Panc1 (cell line): ENCODE measurements around the gene ARHGAP23. TPM values are rescaled to one million over a fixed set of nuclear protein-coding genes. Genes with fewer than 3 reads are reported as not detected.

Experiments used
- ATAC-seq: fragments of 200-7000 bp; cut with Tn5 transposase; 2 replicates; pipeline ENCODE4 v1.9.1; 2020; ENCODE audit warnings: mild to moderate bottlenecking, moderate library complexity
- BruUV-seq: library from RNA; stranded (reverse); fragments of 400-500 nt; replicated peaks from 2 replicates; lab custom pipeline; 2021; lab: Mats Ljungman, UMichigan
- CTCF ChIA-PET: fragments of 300-600 bp; sonication (Branson Sonifier 250); formaldehyde crosslinking; loops from one replicate; lab custom pipeline; 2022; ENCODE audit warnings: antibody characterized with exemption; lab: Charles Lee
- POLR2A ChIA-PET: fragments of 300-600 bp; sonication (Branson Sonifier 250); formaldehyde crosslinking; loops from one replicate; lab custom pipeline; 2022; ENCODE audit warnings: antibody characterized with exemption; lab: Charles Lee
- DNase-seq: peaks from one replicate; pipeline ENCODE4 v3.0.0-alpha.2; 2010; ENCODE audit warnings: low read depth, low spot score
- H3K27ac ChIP-seq: 2 replicates; pipeline ENCODE4 v1.5.1; 2011; ENCODE audit warnings: mild to moderate bottlenecking, low read length, inconsistent platforms
- H3K27me3 ChIP-seq: fragments of 200-500 bp; sonication (Bioruptor generic); 2 replicates; pipeline ENCODE4 v1.6.0; 2014; ENCODE audit warnings: low read length, inconsistent platforms; ENCODE audit not compliant: control insufficient read depth, insufficient read depth
- H3K36me3 ChIP-seq: fragments of 200-500 bp; sonication (Bioruptor generic); 2 replicates; pipeline ENCODE4 v1.5.1; 2014; ENCODE audit warnings: inconsistent platforms, mild to moderate bottlenecking, low read length, moderate library complexity; ENCODE audit not compliant: control insufficient read depth, insufficient read depth
- H3K4me1 ChIP-seq: 2 replicates; pipeline ENCODE4 v1.5.1; 2011; ENCODE audit warnings: inconsistent platforms, mild to moderate bottlenecking, low read length, moderate library complexity; ENCODE audit not compliant: control insufficient read depth, insufficient read depth
- H3K4me3 ChIP-seq, 2 experiments: 2 replicates each; pipeline ENCODE4 v1.5.1; 2011 to 2012; ENCODE audit warnings: low read depth in 2 of 2, low read length in 2 of 2, mild to moderate bottlenecking in 2 of 2, inconsistent platforms in 1 of 2, moderate library complexity in 1 of 2
- H3K9me3 ChIP-seq: fragments of 200-500 bp; sonication (Bioruptor generic); 2 replicates; pipeline ENCODE4 v1.5.1; 2014; ENCODE audit warnings: low read depth, mild to moderate bottlenecking, inconsistent platforms, low read length, moderate library complexity; ENCODE audit not compliant: control insufficient read depth, insufficient read depth
- POLR2AphosphoS5 ChIP-seq: IDR thresholded peaks from 2 replicates; pipeline ENCODE4 v1.6.1; 2012; ENCODE audit warnings: mild to moderate bottlenecking, low read depth, low read length, moderate library complexity
- SIN3A ChIP-seq: IDR thresholded peaks from 2 replicates; pipeline ENCODE4 v1.6.1; 2012; ENCODE audit warnings: low read depth, mild to moderate bottlenecking, low read length, moderate library complexity, borderline replicate concordance; ENCODE audit not compliant: insufficient read depth
- TCF7L2 ChIP-seq: IDR thresholded peaks from 2 replicates; pipeline ENCODE4 v1.6.1; 2011; ENCODE audit warnings: mild to moderate bottlenecking, low read depth, low read length, inconsistent platforms
- in situ Hi-C: cut with HindIII; loops from 2 replicates; pipeline ENCODE4 v1.10.0; 2016; ENCODE audit warnings: low sequenced_read_pairs, low pct_unique_long_range_greater_than_20kb
- intact Hi-C: fragments of 100-400 bp; cut with micrococcal nuclease; formaldehyde crosslinking; loops from one replicate; pipeline ENCODE4 v1.10.0; 2022; ENCODE audit not compliant: unreplicated experiment
- total RNA-seq: library from RNA; stranded (reverse); gene quantifications from one replicate; pipeline ENCODE4 v1.2.1, GENCODE V29; 2021; ENCODE audit not compliant: unreplicated experiment
- TF ChIP-seq, protein P1 (sequence below), 2 experiments: IDR thresholded peaks; 2 replicates each; pipeline ENCODE4 v1.6.1; 2011 to 2012; ENCODE audit warnings: low read depth in 2 of 2, control low read depth in 1 of 2, low read length in 1 of 2, mild to moderate bottlenecking in 1 of 2, moderate library complexity in 1 of 2; ENCODE audit not compliant: insufficient read depth in 1 of 2
- TF ChIP-seq, protein P2 (sequence below): fragments of 450-650 bp; IDR thresholded peaks from 2 replicates; pipeline ENCODE4 v1.5.1; 2017; ENCODE audit warnings: mild to moderate bottlenecking

Gene ARHGAP23
- total RNA-seq, 1 experiment from 2014 or later, result 33.0 TPM

DNA sequence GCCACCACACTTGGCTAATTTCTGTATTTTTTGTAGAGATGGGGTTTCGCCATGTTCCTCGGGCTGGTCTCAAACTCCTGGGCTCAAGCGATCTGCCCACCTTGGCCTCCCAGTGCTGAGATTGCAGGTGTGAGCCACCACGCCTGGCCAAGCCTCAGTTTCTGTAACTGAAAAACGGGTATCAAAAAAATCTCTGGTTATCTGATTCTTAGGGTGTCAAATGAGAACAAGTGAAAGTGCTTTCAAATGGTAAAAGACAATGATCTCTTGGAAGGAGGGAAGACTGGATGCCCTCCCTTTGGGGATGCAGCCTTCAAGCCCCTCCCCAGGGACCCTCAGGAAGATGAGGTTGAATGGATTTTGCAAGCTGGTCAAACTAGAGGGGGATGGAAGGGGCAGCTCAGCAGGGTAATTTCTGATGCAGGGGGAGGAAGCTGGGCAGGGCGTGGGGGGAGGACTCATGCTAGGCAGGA lies 22.3 kb downstream of the ARHGAP23 start:
- ATAC-seq (no peak), DNase-seq (no peak)
- TF ChIP-seq, protein P1, sequence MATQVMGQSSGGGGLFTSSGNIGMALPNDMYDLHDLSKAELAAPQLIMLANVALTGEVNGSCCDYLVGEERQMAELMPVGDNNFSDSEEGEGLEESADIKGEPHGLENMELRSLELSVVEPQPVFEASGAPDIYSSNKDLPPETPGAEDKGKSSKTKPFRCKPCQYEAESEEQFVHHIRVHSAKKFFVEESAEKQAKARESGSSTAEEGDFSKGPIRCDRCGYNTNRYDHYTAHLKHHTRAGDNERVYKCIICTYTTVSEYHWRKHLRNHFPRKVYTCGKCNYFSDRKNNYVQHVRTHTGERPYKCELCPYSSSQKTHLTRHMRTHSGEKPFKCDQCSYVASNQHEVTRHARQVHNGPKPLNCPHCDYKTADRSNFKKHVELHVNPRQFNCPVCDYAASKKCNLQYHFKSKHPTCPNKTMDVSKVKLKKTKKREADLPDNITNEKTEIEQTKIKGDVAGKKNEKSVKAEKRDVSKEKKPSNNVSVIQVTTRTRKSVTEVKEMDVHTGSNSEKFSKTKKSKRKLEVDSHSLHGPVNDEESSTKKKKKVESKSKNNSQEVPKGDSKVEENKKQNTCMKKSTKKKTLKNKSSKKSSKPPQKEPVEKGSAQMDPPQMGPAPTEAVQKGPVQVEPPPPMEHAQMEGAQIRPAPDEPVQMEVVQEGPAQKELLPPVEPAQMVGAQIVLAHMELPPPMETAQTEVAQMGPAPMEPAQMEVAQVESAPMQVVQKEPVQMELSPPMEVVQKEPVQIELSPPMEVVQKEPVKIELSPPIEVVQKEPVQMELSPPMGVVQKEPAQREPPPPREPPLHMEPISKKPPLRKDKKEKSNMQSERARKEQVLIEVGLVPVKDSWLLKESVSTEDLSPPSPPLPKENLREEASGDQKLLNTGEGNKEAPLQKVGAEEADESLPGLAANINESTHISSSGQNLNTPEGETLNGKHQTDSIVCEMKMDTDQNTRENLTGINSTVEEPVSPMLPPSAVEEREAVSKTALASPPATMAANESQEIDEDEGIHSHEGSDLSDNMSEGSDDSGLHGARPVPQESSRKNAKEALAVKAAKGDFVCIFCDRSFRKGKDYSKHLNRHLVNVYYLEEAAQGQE (IDR thresholded peaks at IDR 0.05; ENCODE audit: insufficient read depth in 1 of 2, low read depth in 2 of 2, low read length in 1 of 2), result no peak
- TF ChIP-seq, protein P2, sequence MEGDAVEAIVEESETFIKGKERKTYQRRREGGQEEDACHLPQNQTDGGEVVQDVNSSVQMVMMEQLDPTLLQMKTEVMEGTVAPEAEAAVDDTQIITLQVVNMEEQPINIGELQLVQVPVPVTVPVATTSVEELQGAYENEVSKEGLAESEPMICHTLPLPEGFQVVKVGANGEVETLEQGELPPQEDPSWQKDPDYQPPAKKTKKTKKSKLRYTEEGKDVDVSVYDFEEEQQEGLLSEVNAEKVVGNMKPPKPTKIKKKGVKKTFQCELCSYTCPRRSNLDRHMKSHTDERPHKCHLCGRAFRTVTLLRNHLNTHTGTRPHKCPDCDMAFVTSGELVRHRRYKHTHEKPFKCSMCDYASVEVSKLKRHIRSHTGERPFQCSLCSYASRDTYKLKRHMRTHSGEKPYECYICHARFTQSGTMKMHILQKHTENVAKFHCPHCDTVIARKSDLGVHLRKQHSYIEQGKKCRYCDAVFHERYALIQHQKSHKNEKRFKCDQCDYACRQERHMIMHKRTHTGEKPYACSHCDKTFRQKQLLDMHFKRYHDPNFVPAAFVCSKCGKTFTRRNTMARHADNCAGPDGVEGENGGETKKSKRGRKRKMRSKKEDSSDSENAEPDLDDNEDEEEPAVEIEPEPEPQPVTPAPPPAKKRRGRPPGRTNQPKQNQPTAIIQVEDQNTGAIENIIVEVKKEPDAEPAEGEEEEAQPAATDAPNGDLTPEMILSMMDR, result no peak
- TF ChIP-seq POLR2AphosphoS5, result no peak
- TF ChIP-seq TCF7L2, result no peak
- no peak for TF ChIP-seq SIN3A
- Histone ChIP-seq H3K4me3 (no peak overlapping the region), H3K36me3 (no peaks in the 10 kb centered on the region), H3K27ac (peak overlapping the region; percentile 71), H3K4me1 (peaks cover 42% of the 10 kb centered on the region), H3K27me3 (no peaks in the 10 kb centered on the region), H3K9me3 (no peaks in the 10 kb centered on the region)
- CTCF ChIA-PET, result no interaction called here
- in situ Hi-C loops, result no loop called here
- intact Hi-C loops, result no loop called here
- no TSS peak for BruUV-seq
- POLR2A ChIA-PET, result no interaction called here

DNA sequence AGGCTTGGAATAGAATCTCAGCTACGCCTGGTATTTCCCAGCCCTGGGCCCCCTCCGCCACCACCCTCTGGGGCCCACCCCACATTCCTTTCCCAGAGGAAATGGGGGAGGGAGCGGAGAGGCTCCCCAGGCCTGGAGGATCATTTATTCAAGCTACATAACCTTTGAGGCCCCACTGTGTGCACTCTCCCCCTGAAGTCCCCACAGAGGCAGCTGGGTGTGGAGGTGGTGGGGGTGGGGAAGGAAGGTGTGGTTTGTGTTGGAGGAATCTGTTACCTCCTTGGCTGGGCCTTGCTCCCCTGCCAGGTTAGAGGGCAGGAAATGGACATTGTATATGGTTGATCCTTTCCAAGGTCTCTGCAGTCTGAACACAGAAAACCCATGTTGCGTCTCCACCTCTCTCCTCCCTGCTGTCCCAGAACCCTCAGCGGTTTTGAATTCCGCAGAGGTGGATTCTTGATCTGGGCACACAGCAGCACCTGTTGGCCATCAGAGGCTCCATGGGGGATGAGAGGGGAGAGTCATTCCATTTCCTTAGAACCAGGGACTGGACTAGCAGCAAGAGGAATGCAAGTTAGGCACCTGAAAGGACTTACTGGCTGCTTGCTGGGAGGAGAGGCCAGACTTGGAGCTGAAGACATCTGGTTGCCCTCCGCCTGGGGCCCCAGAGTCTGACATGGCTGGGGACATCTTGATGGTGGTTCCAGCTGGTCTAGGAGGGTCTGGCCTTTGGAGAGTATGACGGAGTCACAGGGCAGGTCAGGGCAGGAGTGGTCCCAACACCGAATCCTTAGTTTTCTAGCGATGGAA lies 23.0 kb downstream of the ARHGAP23 start:
- Histone ChIP-seq H3K4me3 (no peak overlapping the region), H3K9me3 (no peaks in the 10 kb centered on the region), H3K4me1 (peaks cover 46% of the 10 kb centered on the region), H3K27me3 (no peaks in the 10 kb centered on the region), H3K36me3 (no peaks in the 10 kb centered on the region), H3K27ac (peak overlapping the region; percentile 71)
- no TSS peak for BruUV-seq
- intact Hi-C loops, result no loop called here
- DNase-seq, result no peak
- ATAC-seq, result 0 out of 2 replicates have a peak, but pooled peaks have one; percentile 19
- in situ Hi-C loops, result no loop called here
- ChIA-PET POLR2A (no interaction called here), CTCF (no interaction called here)
- TF ChIP-seq POLR2AphosphoS5 (no peak), SIN3A (no peak), TCF7L2 (no peak)
- TF ChIP-seq, protein P2, result no peak
- TF ChIP-seq, protein P1 (IDR thresholded peaks at IDR 0.05; ENCODE audit: insufficient read depth in 1 of 2, low read depth in 2 of 2, low read length in 1 of 2), result no peak
